Measurements from ENCODE around the gene RASA3. TPM values are rescaled to one million over a fixed set of nuclear protein-coding genes. Genes with fewer than 3 reads are reported as not detected.

The RASA3 gene
- total and polyA plus RNA-seq, 2 of the 8 experiments (the other 6 are each of a cell fraction or from before 2014, with no cell fraction given): 7.5 to 21.9 TPM

GRCh38 chr13:114115191-114115671 is 17.2 kb downstream of the RASA3 start:
- POLR2A ChIA-PET (ENCODE audit: partially characterized antibody): interaction anchor here (1.5 kb wide), 1 partner anchor 10 kb away, joined by 3 read pairs; no protein-coding TSS in a partner anchor
- H3K23ac ChIP-seq (ENCODE audit: insufficient read length): no peak overlapping the region
- H2BK15ac ChIP-seq (ENCODE audit: low read length): no peak overlapping the region
- TF ChIP-seq TEAD4 (IDR thresholded peaks at IDR 0.05; ENCODE audit: low read depth, low read length) (no peak), POLR2AphosphoS5 (IDR thresholded peaks at IDR 0.05; ENCODE audit: low read depth, low read length) (no peak), TAF7 (optimal IDR thresholded peaks at IDR 0.05; ENCODE audit: borderline replicate concordance, low read depth, low read length) (no peak), FOSL1 (IDR thresholded peaks at IDR 0.05; ENCODE audit: insufficient read depth, low read depth, low read length) (no peak), RAD21 (IDR thresholded peaks at IDR 0.05 in 1 of 2, conservative IDR thresholded peaks at IDR 0.05 in 1 of 2; ENCODE audit: low read depth in 2 of 2, low read length in 2 of 2) (no peak), POLR2A (IDR thresholded peaks at IDR 0.05; ENCODE audit: control extremely low read depth in 1 of 2, low read depth in 2 of 2, low read length in 2 of 2) (no peak), CEBPB (IDR thresholded peaks at IDR 0.05; ENCODE audit: low read depth, low read length) (no peak), CTBP2 (IDR thresholded peaks at IDR 0.05; ENCODE audit: borderline replicate concordance, insufficient read depth, insufficient read length, low read length) (no peak), EP300 (IDR thresholded peaks at IDR 0.05; ENCODE audit: borderline replicate concordance in 1 of 2, low read depth in 2 of 2, low read length in 2 of 2) (no peak), MAX (IDR thresholded peaks at IDR 0.05) (no peak), CBX8 (IDR thresholded peaks at IDR 0.05; ENCODE audit: borderline replicate concordance, low read depth, low read length) (no peak), RFX5 (IDR thresholded peaks at IDR 0.05; ENCODE audit: borderline replicate concordance, low read depth, low read length) (no peak), ZNF274 (IDR thresholded peaks at IDR 0.05; ENCODE audit: borderline replicate concordance, extremely low read depth, low read length) (no peak)

More at GRCh38 chr13:114115191-114115671, 17.2 kb downstream of the RASA3 start:
- Histone ChIP-seq H3K14ac (ENCODE audit: insufficient read length) (no peak overlapping the region), H2BK12ac (ENCODE audit: low read depth, low read length) (no peak overlapping the region), H3K27ac (ENCODE audit: low read depth, low read length) (no peak overlapping the region), H4K8ac (ENCODE audit: extremely low read depth, insufficient read depth, low read length) (no peak overlapping the region), H3K9ac (replicated peaks in 1 of 4; ENCODE audit: extremely low read depth in 1 of 4, low read depth in 3 of 4, low read length in 3 of 4) (no peak overlapping the region), H3K79me2 (ENCODE audit: control insufficient read depth in 1 of 2, insufficient read depth in 2 of 2, low read length in 2 of 2) (peaks cover 0 to 36% of the 10 kb centered on the region in 2 experiments; a peak in 2 of 4 replicates), H3K4ac (replicated peaks; ENCODE audit: insufficient read length, low read depth, low read length) (no peak overlapping the region), H4K20me1 (replicated peaks in 1 of 2; ENCODE audit: control insufficient read depth in 1 of 2, insufficient read depth in 2 of 2, low read length in 2 of 2) (peaks cover 7 to 8% of the 10 kb centered on the region in 2 experiments), H2AK5ac (ENCODE audit: low read depth, low read length) (0 out of 2 replicates have a peak overlapping the region, but pooled peaks have one; percentile 39), H4K91ac (replicated peaks; ENCODE audit: insufficient read length, low read length) (no peak overlapping the region), H3K18ac (ENCODE audit: extremely low read depth, low read length) (no peak overlapping the region), H4K5ac (ENCODE audit: insufficient read length, low read depth, low read length) (no peak overlapping the region), H3K4me2 (ENCODE audit: insufficient read depth in 1 of 2, low read depth in 2 of 2, low read length in 2 of 2) (no peak overlapping the region), H3K27me3 (replicated peaks in 1 of 4; ENCODE audit: control insufficient read depth in 3 of 4, extremely low read depth in 1 of 4, insufficient read depth in 3 of 4, low read length in 3 of 4) (no peaks in the 10 kb centered on the region), H2BK120ac (replicated peaks; ENCODE audit: low read depth, low read length) (no peak overlapping the region), H3K9me3 (ENCODE audit: insufficient read depth in 2 of 2, low read depth in 1 of 2, low read length in 1 of 2) (no peaks in the 10 kb centered on the region; a peak in 1 of 4 replicates), H2BK20ac (ENCODE audit: low read length) (no peak overlapping the region), H3K4me1 (replicated peaks in 1 of 4; ENCODE audit: control insufficient read depth in 3 of 4, insufficient read depth in 4 of 4, low read length in 3 of 4) (peaks cover 10 to 37% (median 27%) of the 10 kb centered on the region in 4 experiments), H3K36me3 (ENCODE audit: control insufficient read depth in 2 of 4, insufficient read depth in 4 of 4, low read length in 3 of 4) (no peaks in the 10 kb centered on the region), H2AFZ (ENCODE audit: low read length) (no peak overlapping the region), H3K23me2 (ENCODE audit: low read depth, low read length) (0 out of 2 replicates have a peak, but pooled peaks cover 2% of the 10 kb centered on the region), H2BK5ac (ENCODE audit: low read depth, low read length) (no peak overlapping the region; the same call in 1 of the 2 replicates), H3K4me3 (ENCODE audit: extremely low read depth in 1 of 4, insufficient read depth in 2 of 4, low read depth in 3 of 4, low read length in 4 of 4) (no peak overlapping the region), H3K56ac (replicated peaks; ENCODE audit: insufficient read length, low read depth, low read length) (no peak overlapping the region), H3K79me1 (ENCODE audit: low read depth, low read length) (peaks cover 13% of the 10 kb centered on the region)
- DNase-seq (ENCODE audit: low read depth in 1 of 2, low spot score in 2 of 2) (no peak), FAIRE-seq (no peak)
- CTCF ChIA-PET (ENCODE audit: partially characterized antibody): interaction anchor here (1.2 kb wide), 1 partner anchor 98 kb away, joined by 5 read pairs; no protein-coding TSS in a partner anchor
- 95% methylated on average over 25 of the region's 25 CpGs; no CpG with 5 or more reads in 1 of the 2 experiments for WGBS, 2 experiments (ENCODE audit: extremely low coverage in 1 of 2, insufficient coverage in 1 of 2, insufficient read length in 1 of 2, insufficient replicate concordance in 2 of 2, low coverage in 1 of 2, low lambda C conversion rate in 2 of 2, missing lambda C conversion rate in 1 of 2)
